ENCODE results near the gene EMILIN2. TPM values are rescaled to one million over a fixed set of nuclear protein-coding genes. Genes with fewer than 3 reads are reported as not detected.

Gene EMILIN2
- total RNA-seq, 1 donor from 2014 or later, result 29.6 TPM

DNA sequence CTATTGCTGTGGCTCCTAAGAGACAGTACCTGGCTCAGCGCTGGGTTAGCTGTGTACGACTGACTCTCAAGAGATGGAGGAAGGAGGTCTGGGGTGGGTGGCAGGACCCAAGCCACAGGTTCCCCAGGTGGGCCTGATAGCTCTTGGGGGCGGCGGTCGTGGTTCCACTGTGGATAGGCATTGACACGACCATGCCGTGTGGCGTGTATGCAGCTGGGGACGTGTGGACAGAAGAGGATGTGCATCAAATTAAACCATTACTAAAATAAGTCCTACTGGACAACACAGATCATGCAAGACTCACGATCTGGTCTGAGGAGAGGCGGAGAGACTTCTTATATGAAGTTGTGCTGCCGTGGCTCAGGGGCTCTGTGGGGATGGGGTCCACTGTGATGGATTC is 78.1 kb downstream of the EMILIN2 start:
- FAIRE-seq (no peak), DNase-seq (ENCODE audit: low read depth) (no peak)
- no peak overlapping the region for H3K27ac Mint-ChIP-seq (ENCODE audit: unreplicated experiment)
- Histone ChIP-seq H3K4me1 (ENCODE audit: insufficient read depth, low read length) (no peaks in the 10 kb centered on the region), H3K4me3 (ENCODE audit: insufficient read depth, low read depth, low read length) (no peak overlapping the region), H4K20me1 (ENCODE audit: insufficient read depth, low read length) (no peaks in the 10 kb centered on the region), H3K27ac (ENCODE audit: low read depth, low read length) (no peak overlapping the region), H3K27me3 (ENCODE audit: insufficient read depth, low read length) (no peaks in the 10 kb centered on the region), H2AFZ (ENCODE audit: low read depth, low read length) (no peak overlapping the region), H3K36me3 (ENCODE audit: insufficient read depth, low read length) (peaks cover 26% of the 10 kb centered on the region), H3K9me3 (ENCODE audit: insufficient read depth, low read depth, low read length) (no peaks in the 10 kb centered on the region), H3K9ac (ENCODE audit: low read length) (no peak overlapping the region), H3K4me2 (ENCODE audit: low read length) (no peak overlapping the region), H3K79me2 (ENCODE audit: insufficient read depth, low read length) (no peaks in the 10 kb centered on the region)
- no peak for TF ChIP-seq EZH2 (IDR thresholded peaks at IDR 0.05; ENCODE audit: insufficient read depth, low read length)
- TF ChIP-seq, protein P1, sequence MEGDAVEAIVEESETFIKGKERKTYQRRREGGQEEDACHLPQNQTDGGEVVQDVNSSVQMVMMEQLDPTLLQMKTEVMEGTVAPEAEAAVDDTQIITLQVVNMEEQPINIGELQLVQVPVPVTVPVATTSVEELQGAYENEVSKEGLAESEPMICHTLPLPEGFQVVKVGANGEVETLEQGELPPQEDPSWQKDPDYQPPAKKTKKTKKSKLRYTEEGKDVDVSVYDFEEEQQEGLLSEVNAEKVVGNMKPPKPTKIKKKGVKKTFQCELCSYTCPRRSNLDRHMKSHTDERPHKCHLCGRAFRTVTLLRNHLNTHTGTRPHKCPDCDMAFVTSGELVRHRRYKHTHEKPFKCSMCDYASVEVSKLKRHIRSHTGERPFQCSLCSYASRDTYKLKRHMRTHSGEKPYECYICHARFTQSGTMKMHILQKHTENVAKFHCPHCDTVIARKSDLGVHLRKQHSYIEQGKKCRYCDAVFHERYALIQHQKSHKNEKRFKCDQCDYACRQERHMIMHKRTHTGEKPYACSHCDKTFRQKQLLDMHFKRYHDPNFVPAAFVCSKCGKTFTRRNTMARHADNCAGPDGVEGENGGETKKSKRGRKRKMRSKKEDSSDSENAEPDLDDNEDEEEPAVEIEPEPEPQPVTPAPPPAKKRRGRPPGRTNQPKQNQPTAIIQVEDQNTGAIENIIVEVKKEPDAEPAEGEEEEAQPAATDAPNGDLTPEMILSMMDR (IDR thresholded peaks at IDR 0.05; ENCODE audit: insufficient read depth, low read depth, low read length), result no peak
- no peaks in the 10 kb centered on the region for H3K27me3 Mint-ChIP-seq (ENCODE audit: low read depth, unreplicated experiment)
- no peak overlapping the region for H3K4me3 Mint-ChIP-seq (ENCODE audit: unreplicated experiment)
- H3K36me3 Mint-ChIP-seq (ENCODE audit: low read depth, unreplicated experiment), result peaks cover 12% of the 10 kb centered on the region
- H3K9me3 Mint-ChIP-seq (ENCODE audit: unreplicated experiment), result no peaks in the 10 kb centered on the region
- no peaks in the 10 kb centered on the region for H3K4me1 Mint-ChIP-seq (ENCODE audit: low read depth, unreplicated experiment)

DNA sequence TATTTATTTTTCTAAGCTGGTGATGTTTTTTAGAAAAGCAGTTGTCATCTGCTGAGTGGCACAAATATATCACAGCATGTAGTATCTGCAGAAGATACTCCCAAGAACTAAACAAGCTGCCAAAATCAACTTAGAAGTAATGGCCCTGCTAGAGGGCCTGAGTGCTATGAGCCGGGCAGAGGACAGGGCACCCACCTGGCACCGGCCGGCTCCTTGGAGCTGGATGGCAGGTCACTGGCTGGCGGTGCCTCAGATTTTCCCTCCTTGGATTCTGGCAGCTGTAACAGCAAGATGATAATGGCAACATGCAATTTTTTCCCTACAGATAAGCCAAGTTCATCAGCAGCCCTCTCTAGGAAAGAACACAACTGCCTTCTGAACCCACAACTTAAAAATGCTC is 79.7 kb downstream of the EMILIN2 start:
- no peaks in the 10 kb centered on the region for H3K27me3 Mint-ChIP-seq (ENCODE audit: low read depth, unreplicated experiment)
- FAIRE-seq (no peak), DNase-seq (ENCODE audit: low read depth) (no peak)
- H4K20me1 ChIP-seq (ENCODE audit: insufficient read depth, low read length), result no peaks in the 10 kb centered on the region
- H3K9me3 Mint-ChIP-seq (ENCODE audit: unreplicated experiment), result no peaks in the 10 kb centered on the region
- peaks cover 26% of the 10 kb centered on the region for H3K36me3 ChIP-seq (ENCODE audit: insufficient read depth, low read length)
- H3K4me1 ChIP-seq (ENCODE audit: insufficient read depth, low read length), result no peaks in the 10 kb centered on the region
- H3K27me3 ChIP-seq (ENCODE audit: insufficient read depth, low read length), result no peaks in the 10 kb centered on the region
- no peak overlapping the region for H3K4me3 ChIP-seq (ENCODE audit: insufficient read depth, low read depth, low read length)
- TF ChIP-seq, protein P1 (IDR thresholded peaks at IDR 0.05; ENCODE audit: insufficient read depth, low read depth, low read length), result no peak
- TF ChIP-seq EZH2 (IDR thresholded peaks at IDR 0.05; ENCODE audit: insufficient read depth, low read length), result no peak
- H3K4me2 ChIP-seq (ENCODE audit: low read length), result no peak overlapping the region
- H3K9ac ChIP-seq (ENCODE audit: low read length), result no peak overlapping the region
- no peak overlapping the region for H3K27ac Mint-ChIP-seq (ENCODE audit: unreplicated experiment)
- H3K27ac ChIP-seq (ENCODE audit: low read depth, low read length), result no peak overlapping the region
- H3K9me3 ChIP-seq (ENCODE audit: insufficient read depth, low read depth, low read length), result no peaks in the 10 kb centered on the region
- H2AFZ ChIP-seq (ENCODE audit: low read depth, low read length), result no peak overlapping the region
- peaks cover 10% of the 10 kb centered on the region for H3K36me3 Mint-ChIP-seq (ENCODE audit: low read depth, unreplicated experiment)
- no peaks in the 10 kb centered on the region for H3K4me1 Mint-ChIP-seq (ENCODE audit: low read depth, unreplicated experiment)
- no peak overlapping the region for H3K4me3 Mint-ChIP-seq (ENCODE audit: unreplicated experiment)
- H3K79me2 ChIP-seq (ENCODE audit: insufficient read depth, low read length), result no peaks in the 10 kb centered on the region

DNA sequence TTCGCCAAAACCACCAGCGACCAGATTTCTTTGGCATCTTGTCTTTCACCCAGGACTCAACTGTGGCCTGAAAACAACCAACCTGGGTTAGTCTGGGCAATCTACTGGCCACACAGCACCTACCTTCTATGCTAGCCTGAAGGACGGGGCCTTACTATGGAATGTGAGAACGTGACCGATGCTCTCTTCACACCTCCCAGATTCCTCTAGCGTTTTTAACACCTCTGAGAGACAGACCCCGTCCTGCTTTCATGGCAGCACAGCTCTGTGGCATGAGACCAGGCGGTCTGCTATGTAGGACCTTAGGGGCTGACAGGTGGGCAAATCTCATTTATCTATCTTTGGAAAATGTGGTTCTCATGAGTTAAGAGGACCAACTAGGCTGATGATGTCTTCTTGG is 80.9 kb downstream of the EMILIN2 start:
- Histone ChIP-seq H3K4me2 (ENCODE audit: low read length) (no peak overlapping the region), H3K9me3 (ENCODE audit: insufficient read depth, low read depth, low read length) (no peaks in the 10 kb centered on the region), H4K20me1 (ENCODE audit: insufficient read depth, low read length) (no peaks in the 10 kb centered on the region), H2AFZ (ENCODE audit: low read depth, low read length) (no peak overlapping the region), H3K79me2 (ENCODE audit: insufficient read depth, low read length) (no peaks in the 10 kb centered on the region), H3K9ac (ENCODE audit: low read length) (no peak overlapping the region), H3K4me3 (ENCODE audit: insufficient read depth, low read depth, low read length) (no peak overlapping the region), H3K4me1 (ENCODE audit: insufficient read depth, low read length) (no peaks in the 10 kb centered on the region), H3K36me3 (ENCODE audit: insufficient read depth, low read length) (peaks cover 26% of the 10 kb centered on the region), H3K27me3 (ENCODE audit: insufficient read depth, low read length) (no peaks in the 10 kb centered on the region), H3K27ac (ENCODE audit: low read depth, low read length) (no peak overlapping the region)
- DNase-seq (ENCODE audit: low read depth), result no peak
- Mint-ChIP-seq H3K36me3 (ENCODE audit: low read depth, unreplicated experiment) (peaks cover 7% of the 10 kb centered on the region), H3K27ac (ENCODE audit: unreplicated experiment) (no peak overlapping the region), H3K9me3 (ENCODE audit: unreplicated experiment) (no peaks in the 10 kb centered on the region), H3K4me3 (ENCODE audit: unreplicated experiment) (no peak overlapping the region), H3K27me3 (ENCODE audit: low read depth, unreplicated experiment) (no peaks in the 10 kb centered on the region), H3K4me1 (ENCODE audit: low read depth, unreplicated experiment) (no peaks in the 10 kb centered on the region)
- no peak for FAIRE-seq
- no peak for TF ChIP-seq EZH2 (IDR thresholded peaks at IDR 0.05; ENCODE audit: insufficient read depth, low read length)
- TF ChIP-seq, protein P1 (IDR thresholded peaks at IDR 0.05; ENCODE audit: insufficient read depth, low read depth, low read length), result no peak

Data from astrocyte (in vitro differentiated cells and primary cell).